OCI-LY7 (cell line): ENCODE results near the gene AKAP17A. TPM values are rescaled to one million over a fixed set of nuclear protein-coding genes. Genes with fewer than 3 reads are reported as not detected.

ENCODE experiments used
- BruUV-seq: library from RNA; stranded (reverse); fragments of 400-500 nt; replicated peaks from 2 replicates; lab custom pipeline; 2021; lab: Mats Ljungman, UMichigan
- CTCF ChIA-PET: fragments of 300-600 bp; sonication (Branson Sonifier 250); formaldehyde crosslinking; loops from one replicate; lab custom pipeline; 2022; ENCODE audit warnings: antibody characterized with exemption; ENCODE audit not compliant: unreplicated experiment; lab: Charles Lee
- POLR2A ChIA-PET: fragments of 300-600 bp; sonication (Branson Sonifier 250); formaldehyde crosslinking; loops from one replicate; lab custom pipeline; 2022; ENCODE audit warnings: antibody characterized with exemption; lab: Charles Lee
- DNase-seq: peaks from one replicate; pipeline ENCODE4 v3.0.0-alpha.2; 2015; ENCODE audit warnings: low spot score
- H2AFZ ChIP-seq: fragments of 200-600 bp; sonication (generic), shearing (Covaris generic); 2 replicates; pipeline ENCODE4 v1.6.1; 2014; ENCODE audit warnings: mild to moderate bottlenecking, antibody characterized with exemption, low read length, moderate library complexity
- H3K27ac ChIP-seq: fragments of 200-600 bp; sonication (generic); 2 replicates; pipeline ENCODE4 v1.5.1; 2014; ENCODE audit warnings: mixed run types, low read depth, mild to moderate bottlenecking, moderate library complexity, low read length, inconsistent platforms; ENCODE audit not compliant: poor library complexity, severe bottlenecking
- H3K36me3 ChIP-seq: fragments of 200-600 bp; sonication (generic); 2 replicates; pipeline ENCODE4 v1.6.1; 2014; ENCODE audit warnings: mild to moderate bottlenecking, antibody characterized with exemption, low read length, moderate library complexity, mixed read lengths; ENCODE audit not compliant: insufficient read depth
- H3K4me1 ChIP-seq: fragments of 200-600 bp; sonication (generic); 2 replicates; pipeline ENCODE4 v1.5.1; 2014; ENCODE audit warnings: mild to moderate bottlenecking, low read length; ENCODE audit not compliant: insufficient read depth, poor library complexity, severe bottlenecking
- H3K4me2 ChIP-seq: fragments of 200-600 bp; sonication (generic); 2 replicates; pipeline ENCODE4 v1.6.1; 2014; ENCODE audit warnings: mild to moderate bottlenecking, low read length
- H3K4me3 ChIP-seq: fragments of 200-600 bp; sonication (generic); 2 replicates; pipeline ENCODE4 v1.5.1; 2014; ENCODE audit warnings: mild to moderate bottlenecking, low read depth, low read length; ENCODE audit not compliant: poor library complexity, severe bottlenecking
- H3K79me2 ChIP-seq: fragments of 200-600 bp; sonication (generic); 2 replicates; pipeline ENCODE4 v1.6.1; 2016; ENCODE audit warnings: low read depth, mild to moderate bottlenecking, low read length, moderate library complexity, mixed read lengths; ENCODE audit not compliant: insufficient read depth
- H3K9me2 ChIP-seq: fragments of 200-600 bp; sonication (generic); 2 replicates; pipeline ENCODE4 v1.6.1; 2016; ENCODE audit warnings: mild to moderate bottlenecking, low read length, mixed read lengths; ENCODE audit not compliant: insufficient read depth
- H3K9me3 ChIP-seq: fragments of 200-600 bp; sonication (generic); 2 replicates; pipeline ENCODE4 v1.6.1; 2014; ENCODE audit warnings: mild to moderate bottlenecking, mixed run types, low read length, mixed read lengths
- H4K20me1 ChIP-seq: fragments of 200-600 bp; sonication (generic); 2 replicates; pipeline ENCODE4 v1.6.1; 2014; ENCODE audit warnings: mild to moderate bottlenecking, antibody characterized with exemption, low read length, moderate library complexity, mixed read lengths; ENCODE audit not compliant: insufficient read depth
- CTCF ChIP-seq: fragments of 200-600 bp; sonication (generic); conservative IDR thresholded peaks from 2 replicates; pipeline ENCODE4 v1.5.1; 2014; ENCODE audit warnings: mild to moderate bottlenecking, antibody characterized with exemption, low read length, moderate library complexity, mixed read lengths
- EZH2phosphoT487 ChIP-seq: fragments of 200-600 bp; sonication (generic); IDR thresholded peaks from 2 replicates; pipeline ENCODE4 v1.6.1; 2018; ENCODE audit warnings: low read depth, borderline replicate concordance, mild to moderate bottlenecking, mixed run types, antibody characterized with exemption, low read length, moderate library complexity, mixed read lengths
- intact Hi-C: fragments of 100-400 bp; cut with micrococcal nuclease; formaldehyde crosslinking; loops from one replicate; pipeline ENCODE4 v1.10.0; 2022; ENCODE audit not compliant: unreplicated experiment
- total RNA-seq, 2 experiments: library from RNA; depleted of rRNA in 1 of 2; stranded (reverse); fragments of >200 nt in 1 of 2; shearing (Covaris generic) in 1 of 2; gene quantifications; 2 replicates each; pipeline ENCODE4 v1.2.3, GENCODE V29; 2014 to 2022

AKAP17A gene
- total RNA-seq, 2 experiments from 2014 or later: 64.2 to 64.9 TPM

- no peaks in the 10 kb centered on the region for H3K79me2 ChIP-seq
- TF ChIP-seq CTCF (no peak), EZH2phosphoT487 (no peak)
- no peaks in the 10 kb centered on the region for H3K9me2 ChIP-seq
- no peak for DNase-seq
- intact Hi-C loops: no loop called here
- CTCF ChIA-PET: no interaction called here
- no peak overlapping the region for H3K4me2 ChIP-seq
- H2AFZ ChIP-seq: no peak overlapping the region
- BruUV-seq: no TSS peak
- peaks cover 7% of the 10 kb centered on the region; the same call in 1 of the 2 replicates for H3K9me3 ChIP-seq
- no peak overlapping the region for H3K27ac ChIP-seq
- H3K4me1 ChIP-seq: no peaks in the 10 kb centered on the region
- H3K4me3 ChIP-seq: no peak overlapping the region
- H3K36me3 ChIP-seq: peaks cover 89% of the 10 kb centered on the region
- POLR2A ChIA-PET: no interaction called here
- H4K20me1 ChIP-seq: no peaks in the 10 kb centered on the region
These were observed 9.8 kb downstream of the AKAP17A start for GRCh38 chrX:1601051-1601767.

- Histone ChIP-seq H3K27ac (no peak overlapping the region), H4K20me1 (no peaks in the 10 kb centered on the region), H3K9me3 (peaks cover 7% of the 10 kb centered on the region; the same call in 1 of the 2 replicates), H2AFZ (no peak overlapping the region), H3K9me2 (no peaks in the 10 kb centered on the region), H3K4me1 (no peaks in the 10 kb centered on the region), H3K79me2 (no peaks in the 10 kb centered on the region), H3K4me3 (no peak overlapping the region), H3K36me3 (peaks cover 91% of the 10 kb centered on the region), H3K4me2 (no peak overlapping the region)
- ChIA-PET CTCF (no interaction called here), POLR2A (no interaction called here)
- TF ChIP-seq EZH2phosphoT487: no peak
- TF ChIP-seq CTCF: no peak
- no peak for DNase-seq
- intact Hi-C loops: no loop called here
- BruUV-seq: no TSS peak
These were observed 10.3 kb downstream of the AKAP17A start for GRCh38 chrX:1601768-1602085.

- Histone ChIP-seq H3K79me2 (no peaks in the 10 kb centered on the region), H3K4me2 (no peak overlapping the region), H3K4me3 (no peak overlapping the region), H4K20me1 (no peaks in the 10 kb centered on the region), H3K27ac (no peak overlapping the region), H3K4me1 (no peaks in the 10 kb centered on the region), H3K36me3 (peaks cover 85% of the 10 kb centered on the region), H3K9me2 (no peaks in the 10 kb centered on the region), H3K9me3 (peaks cover 7% of the 10 kb centered on the region; the same call in 1 of the 2 replicates), H2AFZ (no peak overlapping the region)
- DNase-seq: no peak
- ChIA-PET POLR2A (no interaction called here), CTCF (no interaction called here)
- no TSS peak for BruUV-seq
- no peak for TF ChIP-seq EZH2phosphoT487
- no peak for TF ChIP-seq CTCF
- intact Hi-C loops: no loop called here
These were observed 10.9 kb downstream of the AKAP17A start for GRCh38 chrX:1602299-1602698.
